ENCODE results near the gene S100A11.

The S100A11 gene

DNA sequence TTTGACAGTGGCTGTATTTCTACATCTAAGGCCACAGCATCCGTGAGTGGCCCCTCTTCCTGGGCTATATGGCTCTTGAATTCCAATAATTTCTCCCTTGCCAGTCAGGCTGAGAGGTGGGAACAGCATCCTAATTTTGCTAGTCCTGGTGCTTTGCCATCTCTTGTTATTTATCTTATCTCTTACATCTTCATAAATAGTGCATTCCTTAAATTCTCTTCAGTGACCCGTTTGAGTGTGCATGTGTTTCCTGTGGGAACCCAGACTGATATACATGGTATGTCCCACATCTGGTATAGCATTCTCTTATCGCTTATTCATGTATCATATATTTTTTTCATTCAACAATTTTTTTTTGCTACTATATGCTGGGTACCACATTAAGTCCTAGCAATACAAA, 9.9 kb downstream of the S100A11 start:
- H3K27ac Mint-ChIP-seq: no peak overlapping the region
- no peaks in the 10 kb centered on the region for H3K27me3 Mint-ChIP-seq (ENCODE audit: low read depth)
- H3K4me3 Mint-ChIP-seq: no peak overlapping the region
- TF ChIP-seq, protein P1, sequence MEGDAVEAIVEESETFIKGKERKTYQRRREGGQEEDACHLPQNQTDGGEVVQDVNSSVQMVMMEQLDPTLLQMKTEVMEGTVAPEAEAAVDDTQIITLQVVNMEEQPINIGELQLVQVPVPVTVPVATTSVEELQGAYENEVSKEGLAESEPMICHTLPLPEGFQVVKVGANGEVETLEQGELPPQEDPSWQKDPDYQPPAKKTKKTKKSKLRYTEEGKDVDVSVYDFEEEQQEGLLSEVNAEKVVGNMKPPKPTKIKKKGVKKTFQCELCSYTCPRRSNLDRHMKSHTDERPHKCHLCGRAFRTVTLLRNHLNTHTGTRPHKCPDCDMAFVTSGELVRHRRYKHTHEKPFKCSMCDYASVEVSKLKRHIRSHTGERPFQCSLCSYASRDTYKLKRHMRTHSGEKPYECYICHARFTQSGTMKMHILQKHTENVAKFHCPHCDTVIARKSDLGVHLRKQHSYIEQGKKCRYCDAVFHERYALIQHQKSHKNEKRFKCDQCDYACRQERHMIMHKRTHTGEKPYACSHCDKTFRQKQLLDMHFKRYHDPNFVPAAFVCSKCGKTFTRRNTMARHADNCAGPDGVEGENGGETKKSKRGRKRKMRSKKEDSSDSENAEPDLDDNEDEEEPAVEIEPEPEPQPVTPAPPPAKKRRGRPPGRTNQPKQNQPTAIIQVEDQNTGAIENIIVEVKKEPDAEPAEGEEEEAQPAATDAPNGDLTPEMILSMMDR (IDR thresholded peaks at IDR 0.05; ENCODE audit: unreplicated experiment in 3 of 3): no peak
- peaks cover 13% of the 10 kb centered on the region for H3K4me1 Mint-ChIP-seq
- no peaks in the 10 kb centered on the region for H3K9me3 Mint-ChIP-seq
- peaks cover 23% of the 10 kb centered on the region for H3K36me3 Mint-ChIP-seq (ENCODE audit: low read depth)

GRCh38 chr1:152024223-152024622, 12.6 kb downstream of the S100A11 start:
- peaks cover 6% of the 10 kb centered on the region for H3K36me3 Mint-ChIP-seq (ENCODE audit: low read depth)
- H3K4me3 Mint-ChIP-seq: no peak overlapping the region
- H3K9me3 Mint-ChIP-seq: no peaks in the 10 kb centered on the region
- peaks cover 15% of the 10 kb centered on the region for H3K4me1 Mint-ChIP-seq
- H3K27ac Mint-ChIP-seq: no peak overlapping the region
- TF ChIP-seq, protein P1 (IDR thresholded peaks at IDR 0.05; ENCODE audit: unreplicated experiment in 3 of 3): no peak
- H3K27me3 Mint-ChIP-seq (ENCODE audit: low read depth): peaks cover 3% of the 10 kb centered on the region

- Mint-ChIP-seq H3K27me3 (ENCODE audit: low read depth) (peaks cover 3% of the 10 kb centered on the region), H3K36me3 (ENCODE audit: low read depth) (no peaks in the 10 kb centered on the region), H3K4me3 (no peak overlapping the region), H3K4me1 (peaks cover 15% of the 10 kb centered on the region), H3K9me3 (no peaks in the 10 kb centered on the region), H3K27ac (no peak overlapping the region)
- TF ChIP-seq, protein P1 (IDR thresholded peaks at IDR 0.05; ENCODE audit: unreplicated experiment in 3 of 3): no peak
Observed at GRCh38 chr1:152023221-152023620, 13.6 kb downstream of the S100A11 start.

DNA sequence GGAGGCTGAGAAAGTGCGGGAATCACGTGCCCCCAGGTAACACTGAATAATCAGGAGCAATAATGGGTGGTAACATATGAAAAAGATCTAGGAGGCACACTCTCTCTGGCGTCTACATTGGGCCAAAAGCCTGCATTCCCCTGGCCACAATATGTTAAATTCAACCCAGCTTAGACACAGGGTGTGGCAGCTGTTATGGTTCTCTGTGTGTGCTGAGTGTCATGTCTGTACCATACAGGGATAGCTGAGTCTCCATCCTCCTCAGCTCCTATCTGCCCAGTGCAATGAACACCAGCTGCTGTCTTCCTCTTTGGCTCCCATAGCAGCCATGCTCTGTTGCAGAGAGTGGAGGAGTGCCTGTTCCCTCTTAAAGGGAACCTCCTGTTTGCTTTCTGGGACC, 14.3 kb downstream of the S100A11 start:
- Mint-ChIP-seq H3K4me3 (no peak overlapping the region), H3K36me3 (ENCODE audit: low read depth) (no peaks in the 10 kb centered on the region), H3K4me1 (peaks cover 15% of the 10 kb centered on the region), H3K27ac (no peak overlapping the region), H3K9me3 (no peaks in the 10 kb centered on the region), H3K27me3 (ENCODE audit: low read depth) (peaks cover 3% of the 10 kb centered on the region)
- TF ChIP-seq, protein P1 (IDR thresholded peaks at IDR 0.05; ENCODE audit: unreplicated experiment in 3 of 3): no peak

- no peak overlapping the region for H3K4me3 Mint-ChIP-seq
- TF ChIP-seq, protein P1 (IDR thresholded peaks at IDR 0.05; ENCODE audit: unreplicated experiment in 3 of 3): no peak
- H3K4me1 Mint-ChIP-seq: peaks cover 15% of the 10 kb centered on the region
- no peak overlapping the region for H3K27ac Mint-ChIP-seq
- no peaks in the 10 kb centered on the region for H3K9me3 Mint-ChIP-seq
- H3K27me3 Mint-ChIP-seq (ENCODE audit: low read depth): peaks cover 3% of the 10 kb centered on the region
- H3K36me3 Mint-ChIP-seq (ENCODE audit: low read depth): no peaks in the 10 kb centered on the region
Observed at GRCh38 chr1:152021569-152021968, 15.2 kb downstream of the S100A11 start.

- H3K4me3 Mint-ChIP-seq: no peak overlapping the region
- H3K27ac Mint-ChIP-seq: no peak overlapping the region
- H3K27me3 Mint-ChIP-seq (ENCODE audit: low read depth): peaks cover 3% of the 10 kb centered on the region
- peaks cover 18% of the 10 kb centered on the region for H3K4me1 Mint-ChIP-seq
- TF ChIP-seq, protein P1 (IDR thresholded peaks at IDR 0.05; ENCODE audit: unreplicated experiment in 3 of 3): no peak
- no peaks in the 10 kb centered on the region for H3K9me3 Mint-ChIP-seq
- no peaks in the 10 kb centered on the region for H3K36me3 Mint-ChIP-seq (ENCODE audit: low read depth)
Observed at GRCh38 chr1:152020849-152021248, 16.0 kb downstream of the S100A11 start.
